Esophagus muscularis mucosa (tissue), 4 donors: ENCODE results near the gene EPAS1.

ENCODE experiments used
- CTCF ChIP-seq, 3 experiments: fragments of 200-600 bp in 2 of 3; fragments of 450-650 bp in 1 of 3; sonication (generic) in 2 of 3; IDR thresholded peaks; one replicate each; pipeline ENCODE4 v1.5.1; 2017 to 2019; ENCODE audit warnings: antibody characterized with exemption in 3 of 3, mild to moderate bottlenecking in 2 of 3, moderate library complexity in 1 of 3
- EP300 ChIP-seq: sonication (generic); formaldehyde crosslinking; IDR thresholded peaks from one replicate; pipeline ENCODE4 v1.6.1; 2017; ENCODE audit warnings: antibody characterized with exemption
- POLR2AphosphoS5 ChIP-seq, 2 donors: sonication (generic); formaldehyde crosslinking; IDR thresholded peaks; one replicate each; pipeline ENCODE4 v1.6.1; 2017; ENCODE audit warnings: antibody characterized with exemption in 2 of 2

- no peak for TF ChIP-seq EP300
- TF ChIP-seq CTCF (IDR thresholded peaks at IDR 0.05) = no peak
- no peak for TF ChIP-seq POLR2AphosphoS5 (IDR thresholded peaks at IDR 0.05)
Observed at GRCh38 chr2:46284260-46284659, 12.9 kb upstream of the EPAS1 start.
